Jurkat, Clone E6-1 (cell line): ENCODE data around the gene SVOP.
A peak's percentile ranks its signal among the peaks of the same experiment; 100 is the strongest.

ENCODE experiments used
- DNase-seq: peaks from one replicate; pipeline ENCODE4 v3.0.0-alpha.2; 2011; ENCODE audit warnings: low read depth, low spot score
- H3K4me3 ChIP-seq: 2 replicates; pipeline ENCODE4 v1.5.1; 2011; ENCODE audit warnings: mild to moderate bottlenecking, low read length, control low read depth, moderate library complexity

SVOP gene

GRCh38 chr12:108949976-108950375, 70.9 kb downstream of the SVOP start:
- H3K4me3 ChIP-seq, result no peak overlapping the region
- DNase-seq, result no peak

- no peak overlapping the region for H3K4me3 ChIP-seq
- no peak for DNase-seq
Observed at GRCh38 chr12:108948367-108948766, 72.5 kb downstream of the SVOP start.

GRCh38 chr12:108947097-108947496, 73.8 kb downstream of the SVOP start:
- DNase-seq, result no peak
- H3K4me3 ChIP-seq, result no peak overlapping the region

GRCh38 chr12:108940138-108940537, 80.7 kb downstream of the SVOP start:
- H3K4me3 ChIP-seq, result no peak overlapping the region
- no peak for DNase-seq

- DNase-seq, result peak; percentile 54
- no peak overlapping the region for H3K4me3 ChIP-seq
Observed at GRCh38 chr12:108939594-108939993, 81.3 kb downstream of the SVOP start.

GRCh38 chr12:108938247-108938924, 82.5 kb downstream of the SVOP start:
- H3K4me3 ChIP-seq, result no peak overlapping the region
- DNase-seq, result no peak

- no peak for DNase-seq
- no peak overlapping the region for H3K4me3 ChIP-seq
Observed at GRCh38 chr12:108935159-108935763, 85.6 kb downstream of the SVOP start.

GRCh38 chr12:108933949-108934348, 86.9 kb downstream of the SVOP start:
- H3K4me3 ChIP-seq, result no peak overlapping the region
- no peak for DNase-seq

GRCh38 chr12:108930756-108931155, 90.1 kb downstream of the SVOP start:
- DNase-seq, result no peak

GRCh38 chr12:108930155-108930554, 90.7 kb downstream of the SVOP start:
- no peak for DNase-seq

More at GRCh38 chr12:108930756-108931155, 90.1 kb downstream of the SVOP start:
- no peak overlapping the region for H3K4me3 ChIP-seq

GRCh38 chr12:108928695-108929094, 92.2 kb downstream of the SVOP start:
- H3K4me3 ChIP-seq, result no peak overlapping the region
- no peak for DNase-seq

More at GRCh38 chr12:108930155-108930554, 90.7 kb downstream of the SVOP start:
- no peak overlapping the region for H3K4me3 ChIP-seq

GRCh38 chr12:108922918-108923317, 98.0 kb downstream of the SVOP start:
- no peak overlapping the region for H3K4me3 ChIP-seq

GRCh38 chr12:108921946-108922345, 98.9 kb downstream of the SVOP start:
- H3K4me3 ChIP-seq, result no peak overlapping the region
- no peak for DNase-seq

More at GRCh38 chr12:108922918-108923317, 98.0 kb downstream of the SVOP start:
- no peak for DNase-seq

- no peak overlapping the region for H3K4me3 ChIP-seq
- no peak for DNase-seq
Observed at GRCh38 chr12:108918960-108919642, 101.8 kb downstream of the SVOP start.

GRCh38 chr12:108918206-108918605, 102.7 kb downstream of the SVOP start:
- H3K4me3 ChIP-seq, result no peak overlapping the region
- DNase-seq, result no peak

GRCh38 chr12:108916336-108916735, 104.5 kb downstream of the SVOP start:
- no peak for DNase-seq
- H3K4me3 ChIP-seq, result no peak overlapping the region

- no peak for DNase-seq
- H3K4me3 ChIP-seq, result no peak overlapping the region
Observed at GRCh38 chr12:108915632-108916133, 105.2 kb downstream of the SVOP start.

GRCh38 chr12:108914121-108914531, 106.7 kb downstream of the SVOP start:
- H3K4me3 ChIP-seq, result no peak overlapping the region
- no peak for DNase-seq

GRCh38 chr12:108912361-108912760, 108.5 kb downstream of the SVOP start:
- no peak for DNase-seq
- no peak overlapping the region for H3K4me3 ChIP-seq

GRCh38 chr12:108911915-108912314, 109.0 kb downstream of the SVOP start:
- no peak overlapping the region for H3K4me3 ChIP-seq
- no peak for DNase-seq
